Stomach (tissue), 4 donors: ENCODE measurements around the gene CGGBP1.

ENCODE experiments used
- CTCF ChIP-seq, 7 experiments: fragments of 450-650 bp in 4 of 7; fragments of 200-600 bp in 3 of 7; sonication (generic) in 3 of 7; IDR thresholded peaks; one replicate each; pipeline ENCODE4 v1.5.1; 2016 to 2019; ENCODE audit warnings: antibody characterized with exemption in 7 of 7, control low read depth in 2 of 7, mild to moderate bottlenecking in 1 of 7
- POLR2A ChIP-seq, 4 donors: fragments of 450-650 bp; IDR thresholded peaks; one replicate each; pipeline ENCODE4 v1.6.1; 2016; ENCODE audit warnings: antibody characterized with exemption in 4 of 4, control low read depth in 2 of 4, mild to moderate bottlenecking in 1 of 4, moderate library complexity in 1 of 4

GRCh38 chr3:88075497-88075896, 16.7 kb upstream of the CGGBP1 start:
- TF ChIP-seq CTCF (IDR thresholded peaks at IDR 0.05): no peak
- no peak for TF ChIP-seq POLR2A (IDR thresholded peaks at IDR 0.05)
